ENCODE data around the gene SAMD13.

GRCh38 chr1:84297546-84298244 is 3.8 kb upstream of the SAMD13 start:
- TF ChIP-seq POLR2A (IDR thresholded peaks at IDR 0.05) (no peak), CTCF (IDR thresholded peaks at IDR 0.05) (no peak), POLR2AphosphoS5 (IDR thresholded peaks at IDR 0.05) (no peak)
